ENCODE results near the gene SLC25A23. TPM values are rescaled to one million over a fixed set of nuclear protein-coding genes. Genes with fewer than 3 reads are reported as not detected.

The SLC25A23 gene
- total and polyA plus RNA-seq, 2 experiments from 2014 or later, result 25.7 to 96.4 TPM

GRCh38 chr19:6412061-6412446 lies 47.5 kb downstream of the SLC25A23 start:
- peak overlapping the region; percentile 43; the same call in 1 of the 2 replicates for H3K4me2 ChIP-seq
- peaks cover 10% of the 10 kb centered on the region for H3K4me1 ChIP-seq (ENCODE audit: insufficient read depth)
- no peak overlapping the region for H3K4me3 ChIP-seq
- H3K27ac ChIP-seq (ENCODE audit: low read depth), result peak overlapping the region; percentile 94
- no peak overlapping the region for H3K4me3 Mint-ChIP-seq
- peaks cover 5% of the 10 kb centered on the region; the same call in 1 of the 2 replicates for H3K36me3 ChIP-seq (ENCODE audit: insufficient read depth)
- DNase-seq (ENCODE audit: low spot score) (peak; percentile 19), ATAC-seq (peak; percentile 38)
- H3K9me2 ChIP-seq (ENCODE audit: insufficient read depth), result no peaks in the 10 kb centered on the region
- 0 out of 2 replicates have a peak, but pooled peaks cover 8% of the 10 kb centered on the region for H4K20me1 ChIP-seq (replicated peaks; ENCODE audit: insufficient read depth)
- no peaks in the 10 kb centered on the region for H3K79me2 ChIP-seq (replicated peaks; ENCODE audit: insufficient read depth)
- peaks cover 19% of the 10 kb centered on the region for H3F3A ChIP-seq (replicated peaks; ENCODE audit: low read depth)
- peaks cover 21% of the 10 kb centered on the region for H3K4me1 Mint-ChIP-seq
- peaks cover 6% of the 10 kb centered on the region for H3K27me3 Mint-ChIP-seq (ENCODE audit: insufficient read depth, low read depth, poor library complexity)
- no peak overlapping the region for H3K27ac Mint-ChIP-seq
- TF ChIP-seq ETS1 (IDR thresholded peaks at IDR 0.05), result no peak
- no peak for TF ChIP-seq REST (IDR thresholded peaks at IDR 0.05; ENCODE audit: unreplicated experiment)
- no peak for TF ChIP-seq ZNF331 (CRISPR knock-in tag; IDR thresholded peaks at IDR 0.05; ENCODE audit: low read depth)
- no peak for TF ChIP-seq STAT1 (IDR thresholded peaks at IDR 0.05; ENCODE audit: unreplicated experiment)
- no peak overlapping the region for H2AFZ ChIP-seq
- no peaks in the 10 kb centered on the region for H3K27me3 ChIP-seq (ENCODE audit: insufficient read depth)
- no peaks in the 10 kb centered on the region; the same call in 2 of the 3 replicates for H3K9me3 Mint-ChIP-seq
- H3K36me3 Mint-ChIP-seq (ENCODE audit: low read depth), result peaks cover 40% of the 10 kb centered on the region

GRCh38 chr19:6409346-6409745 lies 50.2 kb downstream of the SLC25A23 start:
- peaks cover 18% of the 10 kb centered on the region; the same call in 2 of the 3 replicates for H3K4me1 Mint-ChIP-seq
- Histone ChIP-seq H3K27me3 (ENCODE audit: insufficient read depth) (no peaks in the 10 kb centered on the region), H4K20me1 (replicated peaks; ENCODE audit: insufficient read depth) (0 out of 2 replicates have a peak, but pooled peaks cover 5% of the 10 kb centered on the region), H3F3A (replicated peaks; ENCODE audit: low read depth) (peaks cover 9% of the 10 kb centered on the region; the same call in 1 of the 2 replicates), H3K36me3 (ENCODE audit: insufficient read depth) (no peaks in the 10 kb centered on the region), H3K9me2 (ENCODE audit: insufficient read depth) (no peaks in the 10 kb centered on the region), H3K79me2 (replicated peaks; ENCODE audit: insufficient read depth) (no peaks in the 10 kb centered on the region), H3K4me2 (no peak overlapping the region), H3K4me3 (no peak overlapping the region), H3K27ac (ENCODE audit: low read depth) (no peak overlapping the region), H3K4me1 (ENCODE audit: insufficient read depth) (peaks cover 10% of the 10 kb centered on the region), H2AFZ (no peak overlapping the region)
- H3K27ac Mint-ChIP-seq, result no peak overlapping the region
- H3K27me3 Mint-ChIP-seq (ENCODE audit: insufficient read depth, low read depth, poor library complexity), result peaks cover 3% of the 10 kb centered on the region
- ATAC-seq (no peak), DNase-seq (ENCODE audit: low spot score) (no peak)
- H3K4me3 Mint-ChIP-seq, result no peak overlapping the region
- TF ChIP-seq JUNB (IDR thresholded peaks at IDR 0.05; ENCODE audit: unreplicated experiment), result no peak
- no peak for TF ChIP-seq ZNF114 (CRISPR knock-in tag; IDR thresholded peaks at IDR 0.05)
- peaks cover 18% of the 10 kb centered on the region for H3K36me3 Mint-ChIP-seq (ENCODE audit: low read depth)
- no peaks in the 10 kb centered on the region for H3K9me3 Mint-ChIP-seq
